ENCODE measurements around the gene HRG.

DNA sequence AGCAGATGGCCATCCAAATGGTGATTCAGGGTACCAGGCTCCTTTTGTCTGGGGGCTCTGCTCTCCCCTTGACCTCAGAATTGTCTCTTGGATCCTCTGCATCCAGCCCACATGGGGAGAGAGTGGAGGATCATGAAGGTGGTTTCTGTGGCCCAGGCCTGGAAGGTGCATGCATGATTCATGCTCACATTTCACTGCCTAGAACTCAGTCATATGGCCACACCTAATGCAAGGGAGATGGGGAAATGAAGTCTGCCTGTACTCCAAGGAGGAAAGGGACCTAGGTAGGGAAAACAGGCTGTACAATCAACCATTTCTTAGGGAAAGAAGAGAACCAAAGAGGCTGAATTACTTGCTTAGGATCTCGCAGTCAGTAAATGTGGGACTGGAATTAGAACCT is 15.1 kb downstream of the HRG start:
- TF ChIP-seq, protein P1, sequence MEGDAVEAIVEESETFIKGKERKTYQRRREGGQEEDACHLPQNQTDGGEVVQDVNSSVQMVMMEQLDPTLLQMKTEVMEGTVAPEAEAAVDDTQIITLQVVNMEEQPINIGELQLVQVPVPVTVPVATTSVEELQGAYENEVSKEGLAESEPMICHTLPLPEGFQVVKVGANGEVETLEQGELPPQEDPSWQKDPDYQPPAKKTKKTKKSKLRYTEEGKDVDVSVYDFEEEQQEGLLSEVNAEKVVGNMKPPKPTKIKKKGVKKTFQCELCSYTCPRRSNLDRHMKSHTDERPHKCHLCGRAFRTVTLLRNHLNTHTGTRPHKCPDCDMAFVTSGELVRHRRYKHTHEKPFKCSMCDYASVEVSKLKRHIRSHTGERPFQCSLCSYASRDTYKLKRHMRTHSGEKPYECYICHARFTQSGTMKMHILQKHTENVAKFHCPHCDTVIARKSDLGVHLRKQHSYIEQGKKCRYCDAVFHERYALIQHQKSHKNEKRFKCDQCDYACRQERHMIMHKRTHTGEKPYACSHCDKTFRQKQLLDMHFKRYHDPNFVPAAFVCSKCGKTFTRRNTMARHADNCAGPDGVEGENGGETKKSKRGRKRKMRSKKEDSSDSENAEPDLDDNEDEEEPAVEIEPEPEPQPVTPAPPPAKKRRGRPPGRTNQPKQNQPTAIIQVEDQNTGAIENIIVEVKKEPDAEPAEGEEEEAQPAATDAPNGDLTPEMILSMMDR (IDR thresholded peaks at IDR 0.05; ENCODE audit: low read length), result no peak
- no peak for TF ChIP-seq EZH2 (IDR thresholded peaks at IDR 0.05; ENCODE audit: borderline replicate concordance, low read length)
